C4-2B (cell line): ENCODE data around the gene BPNT1.
"Not testable (repeated sequence)": the region's sequence is repeated elsewhere in the genome, so short reads cannot be mapped to it uniquely, and the experiment has no call there.

Experiments used
- H3K27ac ChIP-seq: fragments of 450-650 bp; 2 replicates; pipeline ENCODE4 v1.5.1; 2017
- ZFX ChIP-seq: fragments of 450-650 bp; IDR thresholded peaks from 2 replicates; pipeline ENCODE4 v1.6.1; 2017
- TF ChIP-seq, protein P1 (sequence below): fragments of 450-650 bp; conservative IDR thresholded peaks from 2 replicates; pipeline ENCODE4 v1.5.1; 2017; ENCODE audit warnings: mild to moderate bottlenecking

BPNT1 gene

GRCh38 chr1:220094016-220094911, 4.7 kb upstream of the BPNT1 start, which contains the start of gene IARS2:
TSS of gene IARS2 (plus strand) at chr1:220094132. CDS start at chr1:220094217, 85 bp downstream.
- peak; percentile 95 for TF ChIP-seq ZFX
- TF ChIP-seq, protein P1, sequence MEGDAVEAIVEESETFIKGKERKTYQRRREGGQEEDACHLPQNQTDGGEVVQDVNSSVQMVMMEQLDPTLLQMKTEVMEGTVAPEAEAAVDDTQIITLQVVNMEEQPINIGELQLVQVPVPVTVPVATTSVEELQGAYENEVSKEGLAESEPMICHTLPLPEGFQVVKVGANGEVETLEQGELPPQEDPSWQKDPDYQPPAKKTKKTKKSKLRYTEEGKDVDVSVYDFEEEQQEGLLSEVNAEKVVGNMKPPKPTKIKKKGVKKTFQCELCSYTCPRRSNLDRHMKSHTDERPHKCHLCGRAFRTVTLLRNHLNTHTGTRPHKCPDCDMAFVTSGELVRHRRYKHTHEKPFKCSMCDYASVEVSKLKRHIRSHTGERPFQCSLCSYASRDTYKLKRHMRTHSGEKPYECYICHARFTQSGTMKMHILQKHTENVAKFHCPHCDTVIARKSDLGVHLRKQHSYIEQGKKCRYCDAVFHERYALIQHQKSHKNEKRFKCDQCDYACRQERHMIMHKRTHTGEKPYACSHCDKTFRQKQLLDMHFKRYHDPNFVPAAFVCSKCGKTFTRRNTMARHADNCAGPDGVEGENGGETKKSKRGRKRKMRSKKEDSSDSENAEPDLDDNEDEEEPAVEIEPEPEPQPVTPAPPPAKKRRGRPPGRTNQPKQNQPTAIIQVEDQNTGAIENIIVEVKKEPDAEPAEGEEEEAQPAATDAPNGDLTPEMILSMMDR: no peak
- H3K27ac ChIP-seq: peak within 1 kb of the TSS; percentile 94

GRCh38 chr1:220093361-220094015, 3.9 kb upstream of the BPNT1 start:
- TF ChIP-seq, protein P1: no peak
- TF ChIP-seq ZFX: no peak
- peak overlapping the region; percentile 94 for H3K27ac ChIP-seq

- TF ChIP-seq, protein P1: no peak
- no peak for TF ChIP-seq ZFX
- H3K27ac ChIP-seq: no peak overlapping the region
Measured at GRCh38 chr1:220092694-220093093, 3.1 kb upstream of the BPNT1 start.

DNA sequence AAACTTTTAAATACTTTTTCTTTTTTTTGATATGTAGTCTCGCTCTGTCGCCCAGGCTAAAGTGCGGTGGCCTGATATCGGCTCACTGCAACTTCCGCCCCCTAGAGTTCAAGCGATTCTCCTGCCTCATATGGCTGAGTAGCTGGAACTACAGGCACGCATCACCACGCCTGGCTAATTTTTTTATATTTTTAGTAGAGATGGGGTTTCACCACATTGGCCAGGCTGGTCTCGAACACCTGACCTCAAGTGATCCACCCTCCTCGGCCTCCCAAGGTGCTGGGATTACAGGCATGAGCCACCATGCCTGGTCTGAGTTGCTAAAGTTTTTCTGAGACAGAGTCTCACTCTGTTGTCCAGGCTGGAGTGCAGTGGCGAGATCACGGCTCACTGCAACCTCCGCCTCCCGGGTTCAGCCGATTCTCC, 3.3 kb downstream of the BPNT1 start:
- TF ChIP-seq, protein P1: peak; percentile 39
- not testable (repeated sequence) for H3K27ac ChIP-seq

- H3K27ac ChIP-seq: no peak overlapping the region
- TF ChIP-seq ZFX: no peak
- TF ChIP-seq, protein P1: no peak
Measured at GRCh38 chr1:220084460-220084859, 5.1 kb downstream of the BPNT1 start.

GRCh38 chr1:220077887-220078286, 11.7 kb downstream of the BPNT1 start:
- H3K27ac ChIP-seq: no peak overlapping the region

More at GRCh38 chr1:220077887-220078286, 11.7 kb downstream of the BPNT1 start:
- TF ChIP-seq ZFX: no peak
- TF ChIP-seq, protein P1: no peak
